H1 (cell line): ENCODE data around the gene RTN4. TPM values are rescaled to one million over a fixed set of nuclear protein-coding genes. Genes with fewer than 3 reads are reported as not detected.

Experiments used
- BRCA1 ChIP-seq: IDR thresholded peaks from 2 replicates; pipeline ENCODE4 v1.6.1; 2012; ENCODE audit warnings: low read depth, low read length, improper control_type of control experiment
- CTCF ChIP-seq, 3 experiments: IDR thresholded peaks; 1 replicate in 2 of 3; 2 replicates in 1 of 3; pipeline versions ENCODE4 v1.5.1 to v1.6.1; 2011; ENCODE audit warnings: low read length in 3 of 3, mild to moderate bottlenecking in 3 of 3, inconsistent platforms in 2 of 3, low read depth in 1 of 3, moderate library complexity in 1 of 3; ENCODE audit not compliant: insufficient read depth in 1 of 3; ENCODE audit errors: control extremely low read depth in 1 of 3
- RXRA ChIP-seq: IDR thresholded peaks from 2 replicates; pipeline ENCODE4 v1.6.1; 2011; ENCODE audit warnings: low read depth, mild to moderate bottlenecking, low read length, moderate library complexity; ENCODE audit not compliant: insufficient read depth
- SP1 ChIP-seq: IDR thresholded peaks from 2 replicates; pipeline ENCODE4 v1.6.1; 2011; ENCODE audit warnings: low read depth, low read length
- polyA plus RNA-seq, 7 experiments: library from polyadenylated mRNA; depleted of rRNA in 3 of 7; stranded (reverse) in 5 of 7; unstranded in 2 of 7; fragments of >200 nt in 5 of 7; fragments of 200-250 nt in 2 of 7; gene quantifications; 1 replicate in 5 of 7; 2 replicates in 1 of 7; 4 replicates in 1 of 7; pipeline versions ENCODE4 v1.2.1 to v1.2.3, GENCODE V29; 2011 to 2013; ENCODE audit warnings: missing spikeins in 2 of 7, mixed read lengths in 2 of 7
- total RNA-seq: library from RNA; stranded (reverse); fragmentation: NEBNext Ultra II Directional; extraction: Animal tissue kit (Norgen Biotek cat#: 25700); gene quantifications from 2 replicates; pipeline ENCODE4 v1.2.1, GENCODE V29; 2021

RTN4 gene
- total and polyA plus RNA-seq, 2 of the 8 experiments (the other 6 are each of a cell fraction or from before 2014, with no cell fraction given) = 179 to 242 TPM

- TF ChIP-seq CTCF (IDR thresholded peaks at IDR 0.05; ENCODE audit: control extremely low read depth in 1 of 3, insufficient read depth in 1 of 3, low read depth in 1 of 3, low read length in 3 of 3) (no peak), SP1 (no peak), RXRA (no peak), BRCA1 (no peak)
Measured at GRCh38 chr2:54984476-54984875, 65.8 kb downstream of the RTN4 start (continued).
